Measurements from ENCODE around the gene DAND5.
A peak's percentile ranks its signal among the peaks of the same experiment; 100 is the strongest.

DAND5 gene

DNA sequence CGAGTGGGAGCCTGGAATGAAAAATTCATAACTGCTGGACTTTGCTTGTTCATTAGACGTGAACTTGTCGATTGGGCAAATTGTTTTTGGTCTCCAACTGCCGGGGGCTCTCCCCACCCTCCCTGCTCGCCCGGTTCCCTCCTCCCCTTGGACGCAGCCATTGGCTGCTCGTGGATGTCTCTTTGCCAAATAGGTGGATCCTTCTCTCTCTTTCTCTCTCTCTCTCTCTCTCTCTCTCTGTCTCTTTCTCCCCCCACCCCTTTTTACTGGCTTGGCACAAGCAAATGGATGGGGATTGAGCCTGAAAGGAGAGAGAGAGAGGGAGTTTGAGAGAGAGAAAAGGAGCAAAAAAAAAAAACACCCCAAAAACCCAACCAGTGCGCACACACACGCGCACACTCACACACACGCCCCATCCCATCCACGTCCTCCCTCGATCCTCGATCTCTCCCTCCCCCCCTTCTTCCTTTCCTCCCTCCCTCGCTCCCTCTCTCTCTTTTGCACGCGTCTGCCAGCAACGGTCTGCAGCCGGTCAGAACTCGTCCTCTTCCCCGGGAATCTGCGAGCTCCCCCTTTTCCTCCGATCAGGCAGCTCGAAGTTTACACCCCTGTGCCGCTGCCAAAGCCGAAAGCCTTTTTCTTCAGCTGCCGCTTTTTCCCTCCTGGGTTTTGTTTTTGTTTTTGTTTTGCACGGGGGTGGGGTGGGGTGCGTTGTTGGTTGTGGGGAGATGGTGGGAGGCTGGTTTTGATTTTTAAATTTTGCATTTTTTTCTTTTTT lies 53.7 kb downstream of the DAND5 start:
- Histone ChIP-seq H3K27me3 (replicated peaks; ENCODE audit: control insufficient read depth, insufficient read depth, low read length, poor library complexity, severe bottlenecking) (peaks cover 20% of the 10 kb centered on the region), H3K36me3 (ENCODE audit: control insufficient read depth, insufficient read depth, low read length) (no peaks in the 10 kb centered on the region), H3K27ac (ENCODE audit: insufficient read depth, low read length, poor library complexity, severe bottlenecking) (no peak overlapping the region), H3K9me3 (ENCODE audit: control insufficient read depth, low read length) (no peaks in the 10 kb centered on the region), H3K4me3 (ENCODE audit: insufficient read depth, low read depth, low read length, poor library complexity, severe bottlenecking) (peak overlapping the region; percentile 44), H3K4me1 (ENCODE audit: control insufficient read depth, insufficient read depth, low read length, poor library complexity, severe bottlenecking) (peaks cover 11% of the 10 kb centered on the region)
- no peak for DNase-seq

DNA sequence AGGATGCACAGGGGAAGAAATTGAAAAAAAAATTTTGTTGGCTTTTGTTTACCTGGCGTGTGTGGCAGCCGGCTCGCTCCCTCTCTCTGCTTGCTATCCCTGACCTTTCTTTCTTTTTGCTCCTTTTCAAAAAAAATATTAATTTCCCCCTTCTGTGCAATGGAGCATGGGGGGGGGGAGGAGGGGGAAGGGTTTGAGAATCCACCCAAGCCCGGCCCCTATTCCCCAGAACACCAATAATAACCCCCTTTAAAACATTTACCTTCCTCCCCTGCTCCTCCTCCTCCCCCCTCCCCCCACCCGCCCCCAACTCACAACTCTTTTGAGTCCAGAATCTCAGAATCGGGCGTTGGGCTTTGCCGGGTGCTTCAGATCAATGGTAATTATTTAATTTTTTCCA lies 54.3 kb downstream of the DAND5 start:
- DNase-seq = no peak
- Histone ChIP-seq H3K27ac (ENCODE audit: insufficient read depth, low read length, poor library complexity, severe bottlenecking) (no peak overlapping the region), H3K4me3 (ENCODE audit: insufficient read depth, low read depth, low read length, poor library complexity, severe bottlenecking) (peak overlapping the region; percentile 44), H3K4me1 (ENCODE audit: control insufficient read depth, insufficient read depth, low read length, poor library complexity, severe bottlenecking) (peaks cover 11% of the 10 kb centered on the region), H3K36me3 (ENCODE audit: control insufficient read depth, insufficient read depth, low read length) (no peaks in the 10 kb centered on the region), H3K27me3 (replicated peaks; ENCODE audit: control insufficient read depth, insufficient read depth, low read length, poor library complexity, severe bottlenecking) (peaks cover 20% of the 10 kb centered on the region), H3K9me3 (ENCODE audit: control insufficient read depth, low read length) (no peaks in the 10 kb centered on the region)
